WTC11 (cell line): ENCODE measurements around the gene UBL3.

Experiments used
- JUN ChIP-seq: sonication (generic); formaldehyde crosslinking; IDR thresholded peaks from 2 replicates; pipeline ENCODE4 v1.8.0; 2023; ENCODE audit warnings: mild to moderate bottlenecking, missing genetic modification reagents
- NFYB ChIP-seq: sonication (generic); formaldehyde crosslinking; conservative IDR thresholded peaks from 2 replicates; pipeline ENCODE4 v1.8.0; 2022; ENCODE audit warnings: low read depth, missing genetic modification reagents
- NR2C2 ChIP-seq: sonication (generic); formaldehyde crosslinking; IDR thresholded peaks from 2 replicates; pipeline ENCODE4 v1.8.0; 2022; ENCODE audit warnings: mild to moderate bottlenecking, missing genetic modification reagents
- SMAD3 ChIP-seq: sonication (generic); formaldehyde crosslinking; IDR thresholded peaks from 2 replicates; pipeline ENCODE4 v1.8.0; 2022; ENCODE audit warnings: missing genetic modification reagents, mild to moderate bottlenecking, borderline replicate concordance
- TCF7 ChIP-seq: sonication (generic); formaldehyde crosslinking; IDR thresholded peaks from 2 replicates; pipeline ENCODE4 v1.8.0; 2022; ENCODE audit warnings: mild to moderate bottlenecking, low read depth, missing genetic modification reagents, moderate library complexity
- ZNF138 ChIP-seq: sonication (generic); formaldehyde crosslinking; conservative IDR thresholded peaks from 2 replicates; pipeline ENCODE4 v1.8.1; 2022; ENCODE audit warnings: mild to moderate bottlenecking, moderate library complexity, missing genetic modification reagents
- TF ChIP-seq, protein P1 (sequence below): sonication (generic); formaldehyde crosslinking; IDR thresholded peaks from 2 replicates; pipeline ENCODE4 v1.8.0; 2022; ENCODE audit warnings: mild to moderate bottlenecking, missing genetic modification reagents
- TF ChIP-seq, protein P2 (sequence below): fragments of 200-600 bp; IDR thresholded peaks from 2 replicates; pipeline ENCODE4 v1.8.0; 2022; ENCODE audit warnings: antibody characterized with exemption

DNA sequence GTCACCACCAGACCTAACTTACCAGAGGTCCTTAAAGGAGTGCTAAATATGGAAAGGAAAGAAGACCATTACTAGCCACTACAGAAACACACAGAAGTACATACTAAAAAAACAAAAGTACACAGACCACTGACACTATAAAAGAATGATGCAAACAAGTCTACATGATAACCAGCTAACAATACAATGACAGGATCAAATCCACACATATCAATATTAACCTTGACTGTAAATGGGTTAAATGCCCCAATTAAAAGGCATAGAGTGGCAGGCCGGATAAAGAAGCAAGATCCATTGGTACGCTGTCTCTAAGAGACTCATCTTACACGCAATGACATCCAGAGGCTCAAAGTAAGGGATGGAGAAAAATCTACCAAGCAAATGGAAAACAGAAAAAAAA is 47.2 kb downstream of the UBL3 start:
- TF ChIP-seq, protein P1, sequence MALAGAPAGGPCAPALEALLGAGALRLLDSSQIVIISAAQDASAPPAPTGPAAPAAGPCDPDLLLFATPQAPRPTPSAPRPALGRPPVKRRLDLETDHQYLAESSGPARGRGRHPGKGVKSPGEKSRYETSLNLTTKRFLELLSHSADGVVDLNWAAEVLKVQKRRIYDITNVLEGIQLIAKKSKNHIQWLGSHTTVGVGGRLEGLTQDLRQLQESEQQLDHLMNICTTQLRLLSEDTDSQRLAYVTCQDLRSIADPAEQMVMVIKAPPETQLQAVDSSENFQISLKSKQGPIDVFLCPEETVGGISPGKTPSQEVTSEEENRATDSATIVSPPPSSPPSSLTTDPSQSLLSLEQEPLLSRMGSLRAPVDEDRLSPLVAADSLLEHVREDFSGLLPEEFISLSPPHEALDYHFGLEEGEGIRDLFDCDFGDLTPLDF, result no peak
- TF ChIP-seq SMAD3 (CRISPR knock-in tag), result no peak
- TF ChIP-seq, protein P2, sequence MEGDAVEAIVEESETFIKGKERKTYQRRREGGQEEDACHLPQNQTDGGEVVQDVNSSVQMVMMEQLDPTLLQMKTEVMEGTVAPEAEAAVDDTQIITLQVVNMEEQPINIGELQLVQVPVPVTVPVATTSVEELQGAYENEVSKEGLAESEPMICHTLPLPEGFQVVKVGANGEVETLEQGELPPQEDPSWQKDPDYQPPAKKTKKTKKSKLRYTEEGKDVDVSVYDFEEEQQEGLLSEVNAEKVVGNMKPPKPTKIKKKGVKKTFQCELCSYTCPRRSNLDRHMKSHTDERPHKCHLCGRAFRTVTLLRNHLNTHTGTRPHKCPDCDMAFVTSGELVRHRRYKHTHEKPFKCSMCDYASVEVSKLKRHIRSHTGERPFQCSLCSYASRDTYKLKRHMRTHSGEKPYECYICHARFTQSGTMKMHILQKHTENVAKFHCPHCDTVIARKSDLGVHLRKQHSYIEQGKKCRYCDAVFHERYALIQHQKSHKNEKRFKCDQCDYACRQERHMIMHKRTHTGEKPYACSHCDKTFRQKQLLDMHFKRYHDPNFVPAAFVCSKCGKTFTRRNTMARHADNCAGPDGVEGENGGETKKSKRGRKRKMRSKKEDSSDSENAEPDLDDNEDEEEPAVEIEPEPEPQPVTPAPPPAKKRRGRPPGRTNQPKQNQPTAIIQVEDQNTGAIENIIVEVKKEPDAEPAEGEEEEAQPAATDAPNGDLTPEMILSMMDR, result no peak
- TF ChIP-seq NR2C2, result no peak
- TF ChIP-seq JUN (CRISPR knock-in tag), result no peak
- TF ChIP-seq NFYB, result no peak
- TF ChIP-seq TCF7, result no peak
- TF ChIP-seq ZNF138 (CRISPR knock-in tag), result no peak
